Upper lobe of left lung (tissue), 4 donors: ENCODE measurements around the gene KIAA1755.

Experiments
- CTCF ChIP-seq, 6 experiments: fragments of 450-650 bp in 4 of 6; fragments of 200-600 bp in 2 of 6; sonication (generic) in 2 of 6; IDR thresholded peaks; one replicate each; pipeline ENCODE4 v1.5.1; 2016 to 2019; ENCODE audit warnings: antibody characterized with exemption in 6 of 6
- EP300 ChIP-seq, 4 donors: sonication (generic); formaldehyde crosslinking; IDR thresholded peaks; one replicate each; pipeline ENCODE4 v1.5.1; 2017; ENCODE audit warnings: antibody characterized with exemption in 4 of 4, control low read depth in 2 of 4
- POLR2A ChIP-seq, 4 donors: fragments of 450-650 bp; IDR thresholded peaks; one replicate each; pipeline ENCODE4 v1.5.1; 2016 to 2017; ENCODE audit warnings: antibody characterized with exemption in 4 of 4, mild to moderate bottlenecking in 2 of 4
- POLR2AphosphoS5 ChIP-seq, 2 donors: sonication (generic); formaldehyde crosslinking; IDR thresholded peaks; one replicate each; pipeline ENCODE4 v1.5.1; 2017; ENCODE audit warnings: antibody characterized with exemption in 2 of 2

GRCh38 chr20:38278763-38279162, 18.2 kb upstream of the KIAA1755 start:
- TF ChIP-seq CTCF (IDR thresholded peaks at IDR 0.05): no peak
- no peak for TF ChIP-seq POLR2AphosphoS5 (IDR thresholded peaks at IDR 0.05)
- no peak for TF ChIP-seq POLR2A (IDR thresholded peaks at IDR 0.05)
- no peak for TF ChIP-seq EP300 (IDR thresholded peaks at IDR 0.05)
